K562 (cell line): ENCODE results near the gene CGREF1. TPM values are rescaled to one million over a fixed set of nuclear protein-coding genes. Genes with fewer than 3 reads are reported as not detected.

Experiments used
- CBFA2T3 ChIP-seq: fragments of 450-650 bp; IDR thresholded peaks from 2 replicates; pipeline ENCODE4 v1.6.1; 2017
- CBFB ChIP-seq: sonication (generic); formaldehyde crosslinking; IDR thresholded peaks from 2 replicates; pipeline ENCODE4 v1.4.0; 2020; ENCODE audit warnings: mild to moderate bottlenecking, missing genetic modification reagents
- E2F4 ChIP-seq: sonication (generic); formaldehyde crosslinking; IDR thresholded peaks from 2 replicates; pipeline ENCODE4 v1.8.0; 2022; ENCODE audit warnings: mild to moderate bottlenecking, low read depth, missing genetic modification reagents
- ETS2 ChIP-seq: IDR thresholded peaks from 2 replicates; pipeline ENCODE4 v1.6.1; 2016; ENCODE audit warnings: borderline replicate concordance, missing genetic modification characterization, mild to moderate bottlenecking, moderate library complexity, missing compliant biosample characterization; ENCODE audit not compliant: poor library complexity, severe bottlenecking
- HCFC1 ChIP-seq: IDR thresholded peaks from 2 replicates; pipeline ENCODE4 v1.6.1; 2012; ENCODE audit warnings: low read depth, low read length, improper control_type of control experiment
- HNRNPUL1 ChIP-seq: fragments of 200-400 bp; formaldehyde crosslinking; IDR thresholded peaks from 2 replicates; pipeline ENCODE4 v1.6.1; 2017; ENCODE audit warnings: low read length
- HOMEZ ChIP-seq: fragments of 250-450 bp; sonication (Bioruptor Pico); IDR thresholded peaks from 2 replicates; pipeline ENCODE4 v1.4.0; 2020; ENCODE audit warnings: mild to moderate bottlenecking, moderate library complexity
- JUN ChIP-seq, 2 experiments: sonication (generic) in 1 of 2; formaldehyde crosslinking in 1 of 2; IDR thresholded peaks; 2 replicates each; pipeline versions ENCODE4 v1.6.1 to v1.8.0; 2012 to 2022; ENCODE audit warnings: borderline replicate concordance in 2 of 2, mild to moderate bottlenecking in 2 of 2, improper control_type of control experiment in 1 of 2, low read depth in 1 of 2, low read length in 1 of 2, missing genetic modification reagents in 1 of 2
- NKRF ChIP-seq: fragments of 450-650 bp; IDR thresholded peaks from 2 replicates; pipeline ENCODE4 v1.6.1; 2016; ENCODE audit warnings: borderline replicate concordance
- PHTF2 ChIP-seq: fragments of 250-450 bp; sonication (Bioruptor Pico); IDR thresholded peaks from 2 replicates; pipeline ENCODE4 v1.5.0; 2021; ENCODE audit warnings: mild to moderate bottlenecking
- SMARCA4 ChIP-seq: fragments of 450-650 bp; IDR thresholded peaks from 2 replicates; pipeline ENCODE4 v1.6.1; 2016
- polyA plus RNA-seq, 8 experiments: library from polyadenylated mRNA; depleted of rRNA in 4 of 8; stranded (reverse) in 5 of 8; unstranded in 3 of 8; fragments of >200 nt; fragmentation: Nextera tagmentation in 2 of 8; fragmentation: Illumina TruSeq in 1 of 8; extraction: Ambion mirVana in 2 of 8; extraction: Trizol in 1 of 8; gene quantifications; 2 replicates each; pipeline versions ENCODE4 v1.2.1 to v1.2.3, GENCODE V29; 2011 to 2014; ENCODE audit warnings: inconsistent platforms in 1 of 8, missing spikeins in 1 of 8
- total RNA-seq, 7 experiments: library from RNA; depleted of rRNA in 6 of 7; stranded (reverse); fragments of >200 nt in 6 of 7; fragmentation: Illumina TruSeq in 2 of 7; extraction: Trizol in 2 of 7; gene quantifications; 2 replicates each; pipeline versions ENCODE4 v1.2.1 to v1.2.3, GENCODE V29; 2011 to 2021; ENCODE audit warnings: low replicate concordance in 1 of 7
- TF ChIP-seq, protein P1 (sequence below): sonication (generic); formaldehyde crosslinking; IDR thresholded peaks from 2 replicates; pipeline ENCODE4 v1.8.0; 2022; ENCODE audit warnings: mild to moderate bottlenecking, missing genetic modification reagents, borderline replicate concordance
- TF ChIP-seq, protein P2 (sequence below), 2 experiments: fragments of 250-450 bp in 1 of 2; fragments of 450-650 bp in 1 of 2; sonication (Bioruptor Pico) in 1 of 2; IDR thresholded peaks; 2 replicates each; pipeline versions ENCODE4 v1.6.1 to v1.8.0; 2016 to 2021; ENCODE audit warnings: mild to moderate bottlenecking in 2 of 2, moderate library complexity in 2 of 2, missing compliant biosample characterization in 1 of 2, missing genetic modification characterization in 1 of 2
- TF ChIP-seq, protein P3 (sequence below), 2 experiments: IDR thresholded peaks; 2 replicates each; pipeline ENCODE4 v1.6.1; 2011; ENCODE audit warnings: borderline replicate concordance in 1 of 2, control low read depth in 1 of 2, low read depth in 1 of 2, low read length in 1 of 2, mild to moderate bottlenecking in 1 of 2, mixed read lengths in 1 of 2, moderate library complexity in 1 of 2; ENCODE audit not compliant: insufficient read depth in 1 of 2, insufficient read length in 1 of 2, poor library complexity in 1 of 2, severe bottlenecking in 1 of 2; ENCODE audit errors: extremely low read depth in 1 of 2

CGREF1 gene
- total and polyA plus RNA-seq, 9 of the 15 experiments (the other 6 are each of a cell fraction or from before 2014, with no cell fraction given), result 0.07 to 0.50 (median 0.37) TPM

GRCh38 chr2:27092696-27093429, 26.1 kb downstream of the CGREF1 start (continued):
- TF ChIP-seq E2F4 (CRISPR knock-in tag) (no peak), PHTF2 (CRISPR knock-in tag) (no peak), ETS2 (tag) (no peak), JUN (IDR thresholded peaks at IDR 0.05; ENCODE audit: borderline replicate concordance, low read depth, low read length) (no peak), JUN (CRISPR knock-in tag; IDR thresholded peaks at IDR 0.05; ENCODE audit: borderline replicate concordance) (no peak), CBFB (CRISPR knock-in tag) (0 out of 2 replicates have a peak, but pooled peaks have one; percentile 39), HOMEZ (no peak), HNRNPUL1 (no peak), HCFC1 (no peak), SMARCA4 (peak; percentile 75; the same call in 1 of the 2 replicates), CBFA2T3 (peak; percentile 86), NKRF (no peak)
- TF ChIP-seq, protein P1, sequence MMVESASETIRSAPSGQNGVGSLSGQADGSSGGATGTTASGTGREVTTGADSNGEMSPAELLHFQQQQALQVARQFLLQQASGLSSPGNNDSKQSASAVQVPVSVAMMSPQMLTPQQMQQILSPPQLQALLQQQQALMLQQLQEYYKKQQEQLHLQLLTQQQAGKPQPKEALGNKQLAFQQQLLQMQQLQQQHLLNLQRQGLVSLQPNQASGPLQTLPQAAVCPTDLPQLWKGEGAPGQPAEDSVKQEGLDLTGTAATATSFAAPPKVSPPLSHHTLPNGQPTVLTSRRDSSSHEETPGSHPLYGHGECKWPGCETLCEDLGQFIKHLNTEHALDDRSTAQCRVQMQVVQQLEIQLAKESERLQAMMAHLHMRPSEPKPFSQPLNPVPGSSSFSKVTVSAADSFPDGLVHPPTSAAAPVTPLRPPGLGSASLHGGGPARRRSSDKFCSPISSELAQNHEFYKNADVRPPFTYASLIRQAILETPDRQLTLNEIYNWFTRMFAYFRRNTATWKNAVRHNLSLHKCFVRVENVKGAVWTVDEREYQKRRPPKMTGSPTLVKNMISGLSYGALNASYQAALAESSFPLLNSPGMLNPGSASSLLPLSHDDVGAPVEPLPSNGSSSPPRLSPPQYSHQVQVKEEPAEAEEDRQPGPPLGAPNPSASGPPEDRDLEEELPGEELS (CRISPR knock-in tag), result no peak
- TF ChIP-seq, protein P2, sequence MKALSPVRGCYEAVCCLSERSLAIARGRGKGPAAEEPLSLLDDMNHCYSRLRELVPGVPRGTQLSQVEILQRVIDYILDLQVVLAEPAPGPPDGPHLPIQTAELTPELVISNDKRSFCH (CRISPR knock-in tag; IDR thresholded peaks at IDR 0.05), result no peak
- TF ChIP-seq, protein P2 (tag; IDR thresholded peaks at IDR 0.05), result peak; percentile 93
- TF ChIP-seq, protein P3, sequence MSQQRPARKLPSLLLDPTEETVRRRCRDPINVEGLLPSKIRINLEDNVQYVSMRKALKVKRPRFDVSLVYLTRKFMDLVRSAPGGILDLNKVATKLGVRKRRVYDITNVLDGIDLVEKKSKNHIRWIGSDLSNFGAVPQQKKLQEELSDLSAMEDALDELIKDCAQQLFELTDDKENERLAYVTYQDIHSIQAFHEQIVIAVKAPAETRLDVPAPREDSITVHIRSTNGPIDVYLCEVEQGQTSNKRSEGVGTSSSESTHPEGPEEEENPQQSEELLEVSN (IDR thresholded peaks at IDR 0.05; ENCODE audit: borderline replicate concordance in 1 of 2, extremely low read depth in 1 of 2, insufficient read depth in 1 of 2, insufficient read length in 1 of 2, low read depth in 1 of 2, low read length in 1 of 2, poor library complexity in 1 of 2, severe bottlenecking in 1 of 2), result peak; percentile 65 to 67
